Measurements from ENCODE around the gene DXO. TPM values are rescaled to one million over a fixed set of nuclear protein-coding genes. Genes with fewer than 3 reads are reported as not detected.
"Not testable (repeated sequence)": the region's sequence is repeated elsewhere in the genome, so short reads cannot be mapped to it uniquely, and the experiment has no call there.

Gene DXO
- total and polyA plus RNA-seq, 2 donors (not counting 1 experiment from before 2014, with no cell fraction given) = 36.1 to 150 TPM

DNA sequence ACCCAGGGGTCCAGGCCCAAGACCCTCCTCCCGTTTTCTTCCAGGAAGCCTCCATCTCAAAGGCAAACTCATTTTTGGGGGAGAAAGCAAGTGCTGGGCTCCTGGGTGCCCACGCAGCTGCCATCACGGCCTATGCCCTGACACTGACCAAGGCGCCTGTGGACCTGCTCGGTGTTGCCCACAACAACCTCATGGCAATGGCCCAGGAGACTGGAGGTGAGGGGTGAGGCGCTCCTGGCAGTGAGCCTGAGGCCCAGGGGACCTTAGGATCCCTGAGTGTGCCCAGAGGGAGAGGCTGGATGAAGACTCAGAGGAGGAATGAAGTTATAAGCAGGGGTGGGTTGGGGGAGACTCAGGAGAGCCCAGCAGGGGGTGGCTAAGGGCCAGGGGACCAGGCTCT, 24.4 kb upstream of the DXO start:
- 93% methylated on average over 4 of the region's 6 CpGs for WGBS (ENCODE audit: insufficient coverage)
- intact Hi-C loops (cut with micrococcal nuclease); H3K9ac ChIP-seq (ENCODE audit: low read length); H3K79me2 ChIP-seq (ENCODE audit: control insufficient read depth, insufficient read depth, low read length); DNase-seq; H3K36me3 ChIP-seq (replicated peaks in 1 of 2; ENCODE audit: control extremely low read depth in 1 of 2, control insufficient read depth in 1 of 2, extremely low read depth in 1 of 2, insufficient read depth in 2 of 2, low read length in 1 of 2); H3K4me1 ChIP-seq (ENCODE audit: control insufficient read depth in 2 of 2, insufficient read depth in 2 of 2, low read length in 2 of 2); H3K27ac ChIP-seq (ENCODE audit: low read length in 2 of 2); H3K4me3 ChIP-seq (ENCODE audit: control extremely low read depth in 1 of 5, extremely low read depth in 1 of 5, insufficient read depth in 1 of 5, low read depth in 2 of 5, low read length in 4 of 5); ATAC-seq (ENCODE audit: low read depth); H3K9me3 ChIP-seq (ENCODE audit: control extremely low read depth in 1 of 3, control insufficient read depth in 2 of 3, insufficient read depth in 1 of 3, low read length in 2 of 3); H3K27me3 Mint-ChIP-seq; H3K27me3 ChIP-seq (replicated peaks in 1 of 4; ENCODE audit: control extremely low read depth in 1 of 4, control insufficient read depth in 3 of 4, insufficient read depth in 4 of 4, low read length in 3 of 4); CTCF ChIA-PET; H3K4me2 ChIP-seq (replicated peaks; ENCODE audit: low read depth, low read length, poor library complexity, severe bottlenecking); H3K9me3 Mint-ChIP-seq (ENCODE audit: insufficient read depth); H4K20me1 ChIP-seq (ENCODE audit: control insufficient read depth, insufficient read depth, low read length, poor library complexity, severe bottlenecking); H2AFZ ChIP-seq (ENCODE audit: insufficient read depth, low read depth, low read length, poor library complexity, severe bottlenecking); POLR2A ChIA-PET; H3K4me1 Mint-ChIP-seq; H3K27ac Mint-ChIP-seq; H3K4me3 Mint-ChIP-seq: not testable (repeated sequence)

DNA sequence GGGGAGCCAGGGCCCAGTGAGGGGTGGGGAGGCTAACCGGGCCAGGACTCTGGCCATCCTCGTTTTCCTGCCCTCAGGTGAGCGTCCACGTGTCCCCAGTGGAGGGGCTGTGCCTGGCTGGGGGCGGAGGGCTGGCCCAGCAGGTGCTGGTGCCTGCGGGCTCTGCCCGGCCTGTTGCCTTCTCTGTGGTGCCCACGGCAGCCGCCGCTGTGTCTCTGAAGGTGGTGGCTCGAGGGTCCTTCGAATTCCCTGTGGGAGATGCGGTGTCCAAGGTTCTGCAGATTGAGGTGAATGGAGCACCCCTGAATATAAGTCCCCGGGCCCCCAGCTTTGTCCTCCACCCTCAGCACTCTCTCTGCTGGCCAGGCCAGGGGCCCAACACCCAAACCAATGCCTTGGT, 22.5 kb upstream of the DXO start:
- WGBS (ENCODE audit: insufficient coverage) = no CpG with 5 or more reads among the region's 14 CpGs
- intact Hi-C loops (cut with micrococcal nuclease); H3K9me3 Mint-ChIP-seq (ENCODE audit: insufficient read depth); H3K4me1 Mint-ChIP-seq; H3K27ac Mint-ChIP-seq; H3K36me3 ChIP-seq (replicated peaks in 1 of 2; ENCODE audit: control extremely low read depth in 1 of 2, control insufficient read depth in 1 of 2, extremely low read depth in 1 of 2, insufficient read depth in 2 of 2, low read length in 1 of 2); H3K4me2 ChIP-seq (replicated peaks; ENCODE audit: low read depth, low read length, poor library complexity, severe bottlenecking); DNase-seq; ATAC-seq (ENCODE audit: low read depth); H3K27ac ChIP-seq (ENCODE audit: low read length in 2 of 2); H3K4me3 Mint-ChIP-seq; H3K79me2 ChIP-seq (ENCODE audit: control insufficient read depth, insufficient read depth, low read length); H3K9ac ChIP-seq (ENCODE audit: low read length); POLR2A ChIA-PET; H3K4me3 ChIP-seq (ENCODE audit: control extremely low read depth in 1 of 5, extremely low read depth in 1 of 5, insufficient read depth in 1 of 5, low read depth in 2 of 5, low read length in 4 of 5); CTCF ChIA-PET; H2AFZ ChIP-seq (ENCODE audit: insufficient read depth, low read depth, low read length, poor library complexity, severe bottlenecking); H3K27me3 Mint-ChIP-seq; H3K4me1 ChIP-seq (ENCODE audit: control insufficient read depth in 2 of 2, insufficient read depth in 2 of 2, low read length in 2 of 2); H4K20me1 ChIP-seq (ENCODE audit: control insufficient read depth, insufficient read depth, low read length, poor library complexity, severe bottlenecking); H3K27me3 ChIP-seq (replicated peaks in 1 of 4; ENCODE audit: control extremely low read depth in 1 of 4, control insufficient read depth in 3 of 4, insufficient read depth in 4 of 4, low read length in 3 of 4); H3K9me3 ChIP-seq (ENCODE audit: control extremely low read depth in 1 of 3, control insufficient read depth in 2 of 3, insufficient read depth in 1 of 3, low read length in 2 of 3): not testable (repeated sequence)

- H3K27me3 ChIP-seq (replicated peaks in 1 of 4; ENCODE audit: control extremely low read depth in 1 of 4, control insufficient read depth in 3 of 4, insufficient read depth in 4 of 4, low read length in 3 of 4); H4K20me1 ChIP-seq (ENCODE audit: control insufficient read depth, insufficient read depth, low read length, poor library complexity, severe bottlenecking); H3K4me1 Mint-ChIP-seq; POLR2A ChIA-PET; H3K27ac ChIP-seq (ENCODE audit: low read length in 2 of 2); H3K4me1 ChIP-seq (ENCODE audit: control insufficient read depth in 2 of 2, insufficient read depth in 2 of 2, low read length in 2 of 2); H3K9ac ChIP-seq (ENCODE audit: low read length); H3K4me2 ChIP-seq (replicated peaks; ENCODE audit: low read depth, low read length, poor library complexity, severe bottlenecking); H3K4me3 Mint-ChIP-seq; H3K9me3 ChIP-seq (ENCODE audit: control extremely low read depth in 1 of 3, control insufficient read depth in 2 of 3, insufficient read depth in 1 of 3, low read length in 2 of 3); H3K9me3 Mint-ChIP-seq (ENCODE audit: insufficient read depth); CTCF ChIA-PET; H3K79me2 ChIP-seq (ENCODE audit: control insufficient read depth, insufficient read depth, low read length); H2AFZ ChIP-seq (ENCODE audit: insufficient read depth, low read depth, low read length, poor library complexity, severe bottlenecking); H3K27ac Mint-ChIP-seq; intact Hi-C loops (cut with micrococcal nuclease); H3K36me3 ChIP-seq (replicated peaks in 1 of 2; ENCODE audit: control extremely low read depth in 1 of 2, control insufficient read depth in 1 of 2, extremely low read depth in 1 of 2, insufficient read depth in 2 of 2, low read length in 1 of 2); DNase-seq; ATAC-seq (ENCODE audit: low read depth); H3K27me3 Mint-ChIP-seq; H3K4me3 ChIP-seq (ENCODE audit: control extremely low read depth in 1 of 5, extremely low read depth in 1 of 5, insufficient read depth in 1 of 5, low read depth in 2 of 5, low read length in 4 of 5): not testable (repeated sequence)
- no CpG with 5 or more reads among the region's 10 CpGs for WGBS (ENCODE audit: insufficient coverage)
These were observed 17.4 kb upstream of the DXO start for GRCh38 chr6:31989363-31989762.

DNA sequence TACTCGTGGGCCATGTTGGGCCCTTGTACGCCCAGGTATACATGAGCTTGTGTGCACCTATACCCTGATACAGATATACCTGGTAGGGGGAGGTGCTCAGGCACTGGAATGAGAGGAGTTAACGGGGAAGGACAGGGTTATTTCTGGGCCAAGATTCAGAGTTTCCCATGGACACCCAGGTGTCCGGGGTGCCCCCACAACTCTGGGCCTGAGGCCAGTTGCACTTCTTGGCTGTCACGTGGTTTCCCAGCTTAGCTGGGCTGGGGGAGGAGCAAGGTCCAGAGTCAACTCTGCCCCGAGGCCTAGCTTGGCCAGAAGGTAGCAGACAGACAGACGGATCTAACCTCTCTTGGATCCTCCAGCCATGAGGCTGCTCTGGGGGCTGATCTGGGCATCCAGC, 9.8 kb upstream of the DXO start, which contains the start of gene C4A:
Gene C4A, plus strand, starts transcription at position 314 of the 400 bp plus-strand sequence. Its CDS starts 51 bp downstream, at position 365.
- H3K79me2 ChIP-seq (ENCODE audit: control insufficient read depth, insufficient read depth, low read length); POLR2A ChIA-PET; H3K4me1 Mint-ChIP-seq; H3K4me3 ChIP-seq (ENCODE audit: control extremely low read depth in 1 of 5, extremely low read depth in 1 of 5, insufficient read depth in 1 of 5, low read depth in 2 of 5, low read length in 4 of 5); H3K9ac ChIP-seq (ENCODE audit: low read length); H3K27ac Mint-ChIP-seq; H3K27me3 Mint-ChIP-seq; DNase-seq; CTCF ChIA-PET; H4K20me1 ChIP-seq (ENCODE audit: control insufficient read depth, insufficient read depth, low read length, poor library complexity, severe bottlenecking); H3K27ac ChIP-seq (ENCODE audit: low read length in 2 of 2); H3K4me2 ChIP-seq (replicated peaks; ENCODE audit: low read depth, low read length, poor library complexity, severe bottlenecking); H3K9me3 Mint-ChIP-seq (ENCODE audit: insufficient read depth); H3K4me1 ChIP-seq (ENCODE audit: control insufficient read depth in 2 of 2, insufficient read depth in 2 of 2, low read length in 2 of 2); intact Hi-C loops (cut with micrococcal nuclease); H3K27me3 ChIP-seq (replicated peaks in 1 of 4; ENCODE audit: control extremely low read depth in 1 of 4, control insufficient read depth in 3 of 4, insufficient read depth in 4 of 4, low read length in 3 of 4); H3K4me3 Mint-ChIP-seq; ATAC-seq (ENCODE audit: low read depth); H2AFZ ChIP-seq (ENCODE audit: insufficient read depth, low read depth, low read length, poor library complexity, severe bottlenecking); H3K9me3 ChIP-seq (ENCODE audit: control extremely low read depth in 1 of 3, control insufficient read depth in 2 of 3, insufficient read depth in 1 of 3, low read length in 2 of 3): not testable (repeated sequence)
- H3K36me3 ChIP-seq (replicated peaks in 1 of 2; ENCODE audit: control extremely low read depth in 1 of 2, control insufficient read depth in 1 of 2, extremely low read depth in 1 of 2, insufficient read depth in 2 of 2, low read length in 1 of 2) = peaks cover 3 to 12% of the 10 kb centered on the region in 2 experiments
- no CpG with 5 or more reads among the region's 7 CpGs for WGBS (ENCODE audit: insufficient coverage)

Data from B cell (primary cell).